Measurements from ENCODE around the gene MDK.

- TF ChIP-seq CTCF (conservative IDR thresholded peaks at IDR 0.05) = no peak
- no peak for TF ChIP-seq EZH2 (IDR thresholded peaks at IDR 0.05; ENCODE audit: low read depth)
Observed at GRCh38 chr11:46364791-46365190, 16.7 kb upstream of the MDK start.
